ENCODE measurements around the gene FABP3. TPM values are rescaled to one million over a fixed set of nuclear protein-coding genes. Genes with fewer than 3 reads are reported as not detected.

Gene FABP3
- total RNA-seq, 1 experiment from 2014 or later, result 0.49 TPM

- H3K36me3 ChIP-seq (ENCODE audit: control insufficient read depth, insufficient read depth, low read length), result peaks cover 4% of the 10 kb centered on the region; the same call in 1 of the 2 replicates
- TF ChIP-seq REST (IDR thresholded peaks at IDR 0.05; ENCODE audit: insufficient read depth in 1 of 2, low read depth in 2 of 2, low read length in 1 of 2) (no peak), CTCF (IDR thresholded peaks at IDR 0.05) (no peak), TCF7L2 (IDR thresholded peaks at IDR 0.05; ENCODE audit: low read depth, low read length) (no peak), POLR2AphosphoS5 (IDR thresholded peaks at IDR 0.05; ENCODE audit: low read depth, low read length) (no peak), SIN3A (IDR thresholded peaks at IDR 0.05; ENCODE audit: borderline replicate concordance, insufficient read depth, low read depth, low read length) (no peak)
- ChIA-PET CTCF (no interaction called here), POLR2A (no interaction called here)
- no peak overlapping the region for H3K27ac ChIP-seq (ENCODE audit: low read length)
- intact Hi-C loops (cut with micrococcal nuclease; ENCODE audit: unreplicated experiment), result no loop called here
- no peaks in the 10 kb centered on the region for H3K4me1 ChIP-seq (ENCODE audit: control insufficient read depth, insufficient read depth, low read length)
- ATAC-seq (no peak), DNase-seq (ENCODE audit: low read depth, low spot score) (no peak)
- no TSS peak for BruUV-seq (replicated peaks)
- in situ Hi-C loops (cut with HindIII; ENCODE audit: low pct_unique_long_range_greater_than_20kb, low sequenced_read_pairs), result no loop called here
- no peaks in the 10 kb centered on the region for H3K9me3 ChIP-seq (ENCODE audit: control insufficient read depth, insufficient read depth, low read depth, low read length)
- H3K27me3 ChIP-seq (ENCODE audit: control insufficient read depth, insufficient read depth, low read length), result no peaks in the 10 kb centered on the region
- H3K4me3 ChIP-seq (ENCODE audit: low read depth in 2 of 2, low read length in 2 of 2), result no peak overlapping the region
Observed at GRCh38 chr1:31324992-31325391, 47.9 kb downstream of the FABP3 start.

GRCh38 chr1:31324093-31324492 lies 48.8 kb downstream of the FABP3 start:
- BruUV-seq (replicated peaks), result no TSS peak
- intact Hi-C loops (cut with micrococcal nuclease; ENCODE audit: unreplicated experiment) (no loop called here), in situ Hi-C loops (cut with HindIII; ENCODE audit: low pct_unique_long_range_greater_than_20kb, low sequenced_read_pairs) (no loop called here)
- H3K9me3 ChIP-seq (ENCODE audit: control insufficient read depth, insufficient read depth, low read depth, low read length), result no peaks in the 10 kb centered on the region
- no peak for TF ChIP-seq CTCF (IDR thresholded peaks at IDR 0.05)
- no peak for TF ChIP-seq REST (IDR thresholded peaks at IDR 0.05; ENCODE audit: insufficient read depth in 1 of 2, low read depth in 2 of 2, low read length in 1 of 2)
- TF ChIP-seq POLR2AphosphoS5 (IDR thresholded peaks at IDR 0.05; ENCODE audit: low read depth, low read length), result no peak
- TF ChIP-seq SIN3A (IDR thresholded peaks at IDR 0.05; ENCODE audit: borderline replicate concordance, insufficient read depth, low read depth, low read length), result no peak
- TF ChIP-seq TCF7L2 (IDR thresholded peaks at IDR 0.05; ENCODE audit: low read depth, low read length), result no peak
- H3K4me1 ChIP-seq (ENCODE audit: control insufficient read depth, insufficient read depth, low read length), result no peaks in the 10 kb centered on the region
- no peaks in the 10 kb centered on the region for H3K27me3 ChIP-seq (ENCODE audit: control insufficient read depth, insufficient read depth, low read length)
- no peak for ATAC-seq
- H3K36me3 ChIP-seq (ENCODE audit: control insufficient read depth, insufficient read depth, low read length), result peaks cover 7% of the 10 kb centered on the region; the same call in 1 of the 2 replicates
- no peak overlapping the region for H3K27ac ChIP-seq (ENCODE audit: low read length)
- ChIA-PET POLR2A (no interaction called here), CTCF (no interaction called here)
- DNase-seq (ENCODE audit: low read depth, low spot score), result no peak
- H3K4me3 ChIP-seq (ENCODE audit: low read depth in 2 of 2, low read length in 2 of 2), result no peak overlapping the region
